Posterior cingulate gyrus (tissue), 11 donors: ENCODE measurements around the gene RASL10A.
"Not testable (repeated sequence)": the region's sequence is repeated elsewhere in the genome, so short reads cannot be mapped to it uniquely, and the experiment has no call there.

Experiments
- DNase-seq, 10 donors: peaks; one replicate each; pipeline versions ENCODE4 v3.0.0 to v3.0.0-alpha.2; 2020 to 2021; ENCODE audit warnings: mixed read lengths in 3 of 10
- intact Hi-C: fragments of 100-400 bp; cut with DNase I; formaldehyde crosslinking; loops from one replicate; pipeline ENCODE4 v1.15.1; 2023

RASL10A gene

GRCh38 chr22:29315286-29316140, at the start of gene RASL10A:
Gene RASL10A, minus strand, starts transcription at chr22:29315697. Its CDS starts 451 bp downstream, at chr22:29315246.
- DNase-seq: peak in 3 of 10 donors; percentile 85 to 90 (median 89)
- intact Hi-C loops: no loop called here

- peak; percentile 33 to 95 (median 68) for DNase-seq
- intact Hi-C loops: loop anchor here (5.0 kb wide), 1 partner anchor 47 kb away; no protein-coding TSS in a partner anchor
Measured at GRCh38 chr22:29359469-29359868, 44.0 kb upstream of the RASL10A start.

- intact Hi-C loops: loop anchor here (5.0 kb wide), 1 partner anchor 45 kb away; no protein-coding TSS in a partner anchor
- peak in 2 of 10 donors; percentile 15 to 46 for DNase-seq
Measured at GRCh38 chr22:29357193-29357890, 41.8 kb upstream of the RASL10A start.

GRCh38 chr22:29353860-29354259, 38.4 kb upstream of the RASL10A start:
- intact Hi-C loops: no loop called here
- DNase-seq: peak in 1 of 10 donors; percentile 19

- intact Hi-C loops: no loop called here
Measured at GRCh38 chr22:29353286-29353685, 37.8 kb upstream of the RASL10A start.

GRCh38 chr22:29352778-29353177, 37.3 kb upstream of the RASL10A start:
- peak in 1 of 10 donors; percentile 70 for DNase-seq
- intact Hi-C loops: no loop called here

More at GRCh38 chr22:29353286-29353685, 37.8 kb upstream of the RASL10A start:
- DNase-seq: peak in 1 of 10 donors; percentile 32

GRCh38 chr22:29351891-29352290, 36.4 kb upstream of the RASL10A start:
- peak in 2 of 10 donors; percentile 11 to 16 for DNase-seq
- intact Hi-C loops: no loop called here

- DNase-seq: no peak
- intact Hi-C loops: no loop called here
Measured at GRCh38 chr22:29351042-29351441, 35.5 kb upstream of the RASL10A start.

GRCh38 chr22:29348956-29349355, 33.5 kb upstream of the RASL10A start:
- intact Hi-C loops: no loop called here
- DNase-seq: no peak

- intact Hi-C loops: no loop called here
- no peak for DNase-seq
Measured at GRCh38 chr22:29348041-29348440, 32.5 kb upstream of the RASL10A start.

GRCh38 chr22:29346659-29347058, 31.2 kb upstream of the RASL10A start:
- peak in 9 of 10 donors; percentile 44 to 88 (median 62) for DNase-seq
- intact Hi-C loops: no loop called here

GRCh38 chr22:29345932-29346331, 30.4 kb upstream of the RASL10A start:
- no peak for DNase-seq
- intact Hi-C loops: no loop called here

- intact Hi-C loops, DNase-seq: not testable (repeated sequence)
Measured at GRCh38 chr22:29344889-29345288, 29.4 kb upstream of the RASL10A start.

- DNase-seq: peak in 5 of 10 donors; percentile 39 to 89 (median 47)
- intact Hi-C loops: no loop called here
Measured at GRCh38 chr22:29344137-29344536, 28.6 kb upstream of the RASL10A start.

- intact Hi-C loops: no loop called here
- peak; percentile 37 to 97 (median 72) for DNase-seq
Measured at GRCh38 chr22:29343313-29343805, 27.9 kb upstream of the RASL10A start.

GRCh38 chr22:29342577-29343312, 27.2 kb upstream of the RASL10A start:
- peak in 1 of 10 donors; percentile 25 for DNase-seq
- intact Hi-C loops: no loop called here

- DNase-seq: no peak
- intact Hi-C loops: no loop called here
Measured at GRCh38 chr22:29342177-29342576, 26.7 kb upstream of the RASL10A start.

GRCh38 chr22:29341849-29342127, 26.3 kb upstream of the RASL10A start:
- DNase-seq: no peak
- intact Hi-C loops: no loop called here

- no peak for DNase-seq
Measured at GRCh38 chr22:29341056-29341848, 25.8 kb upstream of the RASL10A start.

GRCh38 chr22:29340566-29340965, 25.1 kb upstream of the RASL10A start:
- intact Hi-C loops: no loop called here
- DNase-seq: no peak

More at GRCh38 chr22:29341056-29341848, 25.8 kb upstream of the RASL10A start:
- intact Hi-C loops: no loop called here
